ENCODE results near the gene KCNJ15. TPM values are rescaled to one million over a fixed set of nuclear protein-coding genes. Genes with fewer than 3 reads are reported as not detected.

KCNJ15 gene
- total RNA-seq, 2 donors from 2014 or later, result not detected

DNA sequence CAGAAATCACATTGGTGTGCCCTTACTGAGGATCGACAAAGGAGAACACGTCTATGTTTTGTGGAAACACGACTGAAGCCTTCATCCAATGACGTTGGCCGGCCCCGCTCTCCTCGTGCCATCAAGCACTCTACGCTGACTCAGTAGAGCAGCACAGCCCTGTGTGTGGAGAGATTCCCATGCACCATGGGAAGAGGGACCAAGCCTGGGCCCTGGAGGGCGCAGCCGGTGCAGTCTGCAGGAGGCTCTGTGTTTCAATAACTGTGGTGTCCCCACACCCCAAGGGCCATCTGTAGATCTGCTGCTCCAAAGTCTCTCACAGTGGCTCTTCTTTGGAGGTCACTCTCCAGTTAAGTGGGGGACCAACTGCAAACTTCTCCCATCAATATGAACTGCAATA lies 97.4 kb downstream of the KCNJ15 start:
- no peak overlapping the region for H3K27ac Mint-ChIP-seq
- H3K4me3 Mint-ChIP-seq, result no peak overlapping the region
- no peak for TF ChIP-seq CTCF (conservative IDR thresholded peaks at IDR 0.05)
- H3K9me3 Mint-ChIP-seq, result no peaks in the 10 kb centered on the region
- Histone ChIP-seq H3K36me3 (ENCODE audit: control insufficient read depth, insufficient read depth, low read length) (no peaks in the 10 kb centered on the region), H3K9ac (ENCODE audit: extremely low read depth, low read length, poor library complexity, severe bottlenecking) (no peak overlapping the region), H3K27ac (ENCODE audit: low read depth, low read length) (no peak overlapping the region), H3K27me3 (ENCODE audit: control insufficient read depth, insufficient read depth, low read length, poor library complexity, severe bottlenecking) (no peaks in the 10 kb centered on the region), H3K9me3 (ENCODE audit: control insufficient read depth, low read length) (no peaks in the 10 kb centered on the region), H3K4me1 (ENCODE audit: control insufficient read depth, insufficient read depth, low read length) (peaks cover 10% of the 10 kb centered on the region), H3K4me3 (ENCODE audit: low read length) (no peak overlapping the region)
- WGBS, 2 experiments (ENCODE audit: insufficient coverage in 1 of 2, insufficient read length in 1 of 2), result 93 to 97% methylated on average over 10 of the region's 10 CpGs
- peaks cover 7% of the 10 kb centered on the region for H3K27me3 Mint-ChIP-seq (ENCODE audit: insufficient read depth)
- DNase-seq, result no peak
- H3K4me1 Mint-ChIP-seq, result peaks cover 44% of the 10 kb centered on the region
- H3K36me3 Mint-ChIP-seq (ENCODE audit: low read depth), result no peaks in the 10 kb centered on the region

DNA sequence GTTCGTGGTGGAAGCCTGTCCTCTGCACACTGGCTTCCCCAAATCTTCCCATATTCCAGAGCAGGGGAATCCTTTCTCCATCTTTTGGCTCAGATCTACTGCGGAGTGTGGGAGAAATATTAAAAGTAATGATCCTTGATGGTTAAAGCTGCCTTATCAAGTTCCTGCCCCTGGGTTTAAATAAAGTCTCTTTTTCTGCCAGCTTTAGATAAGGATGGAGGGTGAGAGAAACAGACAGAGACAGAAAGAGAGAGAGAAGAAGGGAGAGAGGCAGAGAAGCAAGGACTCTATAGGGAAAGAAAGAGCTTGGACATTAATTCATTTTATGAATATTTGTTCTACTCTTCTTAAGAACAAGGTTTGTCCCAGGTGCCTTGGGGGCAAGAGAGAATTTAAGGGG lies 98.0 kb downstream of the KCNJ15 start:
- no peak overlapping the region for H3K4me3 Mint-ChIP-seq
- H3K9me3 ChIP-seq (ENCODE audit: control insufficient read depth, low read length), result no peaks in the 10 kb centered on the region
- H3K27me3 ChIP-seq (ENCODE audit: control insufficient read depth, insufficient read depth, low read length, poor library complexity, severe bottlenecking), result no peaks in the 10 kb centered on the region
- peaks cover 44% of the 10 kb centered on the region for H3K4me1 Mint-ChIP-seq
- peaks cover 10% of the 10 kb centered on the region for H3K27me3 Mint-ChIP-seq (ENCODE audit: insufficient read depth)
- peaks cover 10% of the 10 kb centered on the region for H3K4me1 ChIP-seq (ENCODE audit: control insufficient read depth, insufficient read depth, low read length)
- no peaks in the 10 kb centered on the region for H3K9me3 Mint-ChIP-seq
- H3K36me3 Mint-ChIP-seq (ENCODE audit: low read depth), result no peaks in the 10 kb centered on the region
- no peaks in the 10 kb centered on the region for H3K36me3 ChIP-seq (ENCODE audit: control insufficient read depth, insufficient read depth, low read length)
- DNase-seq, result no peak
- H3K9ac ChIP-seq (ENCODE audit: extremely low read depth, low read length, poor library complexity, severe bottlenecking), result no peak overlapping the region
- no peak overlapping the region for H3K27ac Mint-ChIP-seq
- no peak for TF ChIP-seq CTCF (conservative IDR thresholded peaks at IDR 0.05)
- H3K4me3 ChIP-seq (ENCODE audit: low read length), result no peak overlapping the region
- no peak overlapping the region for H3K27ac ChIP-seq (ENCODE audit: low read depth, low read length)
- 85 to 100% methylated on average over 1 to 2 of the region's 2 CpGs for WGBS, 2 experiments (ENCODE audit: insufficient coverage in 1 of 2, insufficient read length in 1 of 2)

GRCh38 chr21:38355353-38355752 lies 98.6 kb downstream of the KCNJ15 start:
- Histone ChIP-seq H3K9me3 (ENCODE audit: control insufficient read depth, low read length) (no peaks in the 10 kb centered on the region), H3K4me3 (ENCODE audit: low read length) (no peak overlapping the region), H3K9ac (ENCODE audit: extremely low read depth, low read length, poor library complexity, severe bottlenecking) (no peak overlapping the region), H3K27me3 (ENCODE audit: control insufficient read depth, insufficient read depth, low read length, poor library complexity, severe bottlenecking) (no peaks in the 10 kb centered on the region), H3K27ac (ENCODE audit: low read depth, low read length) (no peak overlapping the region), H3K4me1 (ENCODE audit: control insufficient read depth, insufficient read depth, low read length) (peaks cover 10% of the 10 kb centered on the region), H3K36me3 (ENCODE audit: control insufficient read depth, insufficient read depth, low read length) (no peaks in the 10 kb centered on the region)
- peaks cover 41% of the 10 kb centered on the region for H3K4me1 Mint-ChIP-seq
- H3K9me3 Mint-ChIP-seq, result no peaks in the 10 kb centered on the region
- DNase-seq, result no peak
- WGBS, 2 experiments (ENCODE audit: insufficient coverage in 1 of 2, insufficient read length in 1 of 2), result 94 to 100% methylated on average over 3 to 4 of the region's 4 CpGs
- no peaks in the 10 kb centered on the region for H3K36me3 Mint-ChIP-seq (ENCODE audit: low read depth)
- no peak overlapping the region for H3K27ac Mint-ChIP-seq
- peaks cover 12% of the 10 kb centered on the region for H3K27me3 Mint-ChIP-seq (ENCODE audit: insufficient read depth)
- H3K4me3 Mint-ChIP-seq, result no peak overlapping the region
- no peak for TF ChIP-seq CTCF (conservative IDR thresholded peaks at IDR 0.05)

Measured in endodermal cell (in vitro differentiated cells).